Stimulated activated CD4-positive, alpha-beta T cell treated with anti-CD3 and anti-CD28 coated beads, Interleukin-4, amount 100 ng/mL, for 4 hours (primary cell): ENCODE results near the gene FOXN1.
"Not testable (repeated sequence)": the region's sequence is repeated elsewhere in the genome, so short reads cannot be mapped to it uniquely, and the experiment has no call there.

Source experiments
- DNase-seq, 2 experiments: peaks; one replicate each; pipeline ENCODE4 v3.0.0-alpha.2; 2020

The FOXN1 gene

GRCh38 chr17:28549236-28550132, 43.3 kb downstream of the FOXN1 start:
- DNase-seq: peak; percentile 22 to 43

- no peak for DNase-seq
These were observed 44.7 kb downstream of the FOXN1 start for GRCh38 chr17:28550858-28551257.

GRCh38 chr17:28551421-28552175, 45.5 kb downstream of the FOXN1 start:
- no peak for DNase-seq

- peak; percentile 67 to 83 for DNase-seq
These were observed 46.2 kb downstream of the FOXN1 start, which contains the start of gene UNC119 for GRCh38 chr17:28552176-28552999. Gene UNC119 (minus strand): TSS chr17:28552624. CDS start chr17:28552557, 67 bp downstream.

GRCh38 chr17:28553000-28553505, 46.9 kb downstream of the FOXN1 start:
- DNase-seq: no peak

- no peak for DNase-seq
These were observed 48.4 kb downstream of the FOXN1 start for GRCh38 chr17:28554565-28554964.

GRCh38 chr17:28555022-28555421, 48.9 kb downstream of the FOXN1 start:
- DNase-seq: no peak

- no peak for DNase-seq
These were observed 57.3 kb downstream of the FOXN1 start for GRCh38 chr17:28563475-28563874.

- DNase-seq: no peak
These were observed 61.5 kb downstream of the FOXN1 start for GRCh38 chr17:28567604-28568003.

GRCh38 chr17:28569446-28569845, 63.3 kb downstream of the FOXN1 start:
- DNase-seq: no peak

- DNase-seq: peak; percentile 34 to 35
These were observed 64.7 kb downstream of the FOXN1 start for GRCh38 chr17:28570716-28571360.

- DNase-seq: peak; percentile 87 to 90
These were observed 65.4 kb downstream of the FOXN1 start, which contains the start of gene PIGS for GRCh38 chr17:28571361-28572122. Gene PIGS (minus strand): TSS chr17:28571524. CDS start chr17:28571496, 28 bp downstream.

- no peak for DNase-seq
These were observed 66.3 kb downstream of the FOXN1 start for GRCh38 chr17:28572259-28573039.

GRCh38 chr17:28573040-28573380, 66.9 kb downstream of the FOXN1 start:
- DNase-seq: no peak

GRCh38 chr17:28573521-28573920, 67.4 kb downstream of the FOXN1 start:
- no peak for DNase-seq

GRCh38 chr17:28573966-28574480, 67.9 kb downstream of the FOXN1 start:
- no peak for DNase-seq

- DNase-seq: no peak
These were observed 68.4 kb downstream of the FOXN1 start for GRCh38 chr17:28574526-28574925.

- no peak for DNase-seq
These were observed 69.1 kb downstream of the FOXN1 start for GRCh38 chr17:28575126-28575795.

GRCh38 chr17:28576016-28576415, 69.9 kb downstream of the FOXN1 start:
- DNase-seq: not testable (repeated sequence)
